Measurements from ENCODE around the gene RNF126.
"Not testable (repeated sequence)": the region's sequence is repeated elsewhere in the genome, so short reads cannot be mapped to it uniquely, and the experiment has no call there.

Gene RNF126

GRCh38 chr19:699885-700284 lies 36.9 kb upstream of the RNF126 start:
- not testable (repeated sequence) for H3K27me3 ChIP-seq (ENCODE audit: insufficient read depth, low read length); H3K27ac ChIP-seq (ENCODE audit: low read length)

GRCh38 chr19:698529-698928 lies 35.5 kb upstream of the RNF126 start:
- H3K4me3 ChIP-seq (ENCODE audit: low read length); H3K27ac ChIP-seq (ENCODE audit: low read length); H3K36me3 ChIP-seq (ENCODE audit: insufficient read depth, low read depth, low read length); H3K4me1 ChIP-seq (ENCODE audit: insufficient read depth, low read length); H3K9ac ChIP-seq (ENCODE audit: low read depth, low read length); H3K9me3 ChIP-seq (ENCODE audit: insufficient read depth, low read depth, low read length); H3K27me3 ChIP-seq (ENCODE audit: insufficient read depth, low read length): not testable (repeated sequence)

More at GRCh38 chr19:699885-700284, 36.9 kb upstream of the RNF126 start:
- H3K4me1 ChIP-seq (ENCODE audit: insufficient read depth, low read length); H3K9ac ChIP-seq (ENCODE audit: low read depth, low read length); H3K9me3 ChIP-seq (ENCODE audit: insufficient read depth, low read depth, low read length); H3K4me3 ChIP-seq (ENCODE audit: low read length); H3K36me3 ChIP-seq (ENCODE audit: insufficient read depth, low read depth, low read length): not testable (repeated sequence)

GRCh38 chr19:695352-695949 lies 32.4 kb upstream of the RNF126 start, which contains the start of gene PRSS57:
Gene PRSS57, minus strand, starts transcription at chr19:695452. Its CDS starts 22 bp downstream, at chr19:695430.
- Histone ChIP-seq H3K27ac (ENCODE audit: low read length) (no peak within 1 kb of the TSS), H3K9me3 (ENCODE audit: insufficient read depth, low read depth, low read length) (no peaks in the 10 kb centered on the region), H3K27me3 (ENCODE audit: insufficient read depth, low read length) (no peaks in the 10 kb centered on the region), H3K36me3 (ENCODE audit: insufficient read depth, low read depth, low read length) (no peaks in the 10 kb centered on the region), H3K9ac (ENCODE audit: low read depth, low read length) (no peak within 1 kb of the TSS), H3K4me1 (ENCODE audit: insufficient read depth, low read length) (no peaks in the 10 kb centered on the region), H3K4me3 (ENCODE audit: low read length) (no peak within 1 kb of the TSS)

GRCh38 chr19:694481-695351 lies 31.7 kb upstream of the RNF126 start:
- no peak overlapping the region for H3K9ac ChIP-seq (ENCODE audit: low read depth, low read length)
- H3K4me3 ChIP-seq (ENCODE audit: low read length) = no peak overlapping the region
- H3K27me3 ChIP-seq (ENCODE audit: insufficient read depth, low read length) = no peaks in the 10 kb centered on the region
- H3K4me1 ChIP-seq (ENCODE audit: insufficient read depth, low read length) = no peaks in the 10 kb centered on the region
- no peaks in the 10 kb centered on the region for H3K36me3 ChIP-seq (ENCODE audit: insufficient read depth, low read depth, low read length)
- H3K27ac ChIP-seq (ENCODE audit: low read length) = no peak overlapping the region
- no peaks in the 10 kb centered on the region for H3K9me3 ChIP-seq (ENCODE audit: insufficient read depth, low read depth, low read length)

- Histone ChIP-seq H3K9ac (ENCODE audit: low read depth, low read length) (no peak overlapping the region), H3K9me3 (ENCODE audit: insufficient read depth, low read depth, low read length) (no peaks in the 10 kb centered on the region), H3K4me3 (ENCODE audit: low read length) (no peak overlapping the region), H3K4me1 (ENCODE audit: insufficient read depth, low read length) (no peaks in the 10 kb centered on the region), H3K36me3 (ENCODE audit: insufficient read depth, low read depth, low read length) (no peaks in the 10 kb centered on the region), H3K27ac (ENCODE audit: low read length) (no peak overlapping the region), H3K27me3 (ENCODE audit: insufficient read depth, low read length) (no peaks in the 10 kb centered on the region)
These were observed 27.2 kb upstream of the RNF126 start for GRCh38 chr19:690203-690602.

- Histone ChIP-seq H3K9ac (ENCODE audit: low read depth, low read length) (no peak overlapping the region), H3K9me3 (ENCODE audit: insufficient read depth, low read depth, low read length) (no peaks in the 10 kb centered on the region), H3K4me1 (ENCODE audit: insufficient read depth, low read length) (no peaks in the 10 kb centered on the region), H3K27me3 (ENCODE audit: insufficient read depth, low read length) (no peaks in the 10 kb centered on the region), H3K36me3 (ENCODE audit: insufficient read depth, low read depth, low read length) (no peaks in the 10 kb centered on the region), H3K27ac (ENCODE audit: low read length) (no peak overlapping the region), H3K4me3 (ENCODE audit: low read length) (no peak overlapping the region)
These were observed 26.0 kb upstream of the RNF126 start for GRCh38 chr19:688992-689391.

- H3K9me3 ChIP-seq (ENCODE audit: insufficient read depth, low read depth, low read length) = no peaks in the 10 kb centered on the region
- H3K36me3 ChIP-seq (ENCODE audit: insufficient read depth, low read depth, low read length) = no peaks in the 10 kb centered on the region
- no peaks in the 10 kb centered on the region for H3K27me3 ChIP-seq (ENCODE audit: insufficient read depth, low read length)
These were observed 25.2 kb upstream of the RNF126 start for GRCh38 chr19:688214-688613.

GRCh38 chr19:687569-688166 lies 24.7 kb upstream of the RNF126 start:
- H3K36me3 ChIP-seq (ENCODE audit: insufficient read depth, low read depth, low read length) = no peaks in the 10 kb centered on the region
- H3K27me3 ChIP-seq (ENCODE audit: insufficient read depth, low read length) = no peaks in the 10 kb centered on the region

More at GRCh38 chr19:688214-688613, 25.2 kb upstream of the RNF126 start:
- Histone ChIP-seq H3K4me3 (ENCODE audit: low read length) (no peak overlapping the region), H3K4me1 (ENCODE audit: insufficient read depth, low read length) (no peaks in the 10 kb centered on the region), H3K27ac (ENCODE audit: low read length) (no peak overlapping the region), H3K9ac (ENCODE audit: low read depth, low read length) (no peak overlapping the region)

GRCh38 chr19:686589-687297 lies 23.7 kb upstream of the RNF126 start:
- Histone ChIP-seq H3K4me1 (ENCODE audit: insufficient read depth, low read length) (no peaks in the 10 kb centered on the region), H3K36me3 (ENCODE audit: insufficient read depth, low read depth, low read length) (no peaks in the 10 kb centered on the region), H3K27me3 (ENCODE audit: insufficient read depth, low read length) (no peaks in the 10 kb centered on the region), H3K4me3 (ENCODE audit: low read length) (no peak overlapping the region), H3K9ac (ENCODE audit: low read depth, low read length) (no peak overlapping the region), H3K27ac (ENCODE audit: low read length) (no peak overlapping the region), H3K9me3 (ENCODE audit: insufficient read depth, low read depth, low read length) (no peaks in the 10 kb centered on the region)

More at GRCh38 chr19:687569-688166, 24.7 kb upstream of the RNF126 start:
- Histone ChIP-seq H3K4me1 (ENCODE audit: insufficient read depth, low read length) (no peaks in the 10 kb centered on the region), H3K27ac (ENCODE audit: low read length) (no peak overlapping the region), H3K9me3 (ENCODE audit: insufficient read depth, low read depth, low read length) (no peaks in the 10 kb centered on the region), H3K9ac (ENCODE audit: low read depth, low read length) (no peak overlapping the region), H3K4me3 (ENCODE audit: low read length) (no peak overlapping the region)

- Histone ChIP-seq H3K9ac (ENCODE audit: low read depth, low read length) (no peak overlapping the region), H3K27me3 (ENCODE audit: insufficient read depth, low read length) (no peaks in the 10 kb centered on the region), H3K9me3 (ENCODE audit: insufficient read depth, low read depth, low read length) (no peaks in the 10 kb centered on the region), H3K4me1 (ENCODE audit: insufficient read depth, low read length) (no peaks in the 10 kb centered on the region), H3K36me3 (ENCODE audit: insufficient read depth, low read depth, low read length) (no peaks in the 10 kb centered on the region), H3K27ac (ENCODE audit: low read length) (no peak overlapping the region), H3K4me3 (ENCODE audit: low read length) (no peak overlapping the region)
These were observed 22.5 kb upstream of the RNF126 start for GRCh38 chr19:685454-685931.

GRCh38 chr19:682678-683320 lies 19.8 kb upstream of the RNF126 start:
- no peak overlapping the region for H3K27ac ChIP-seq (ENCODE audit: low read length)
- no peak overlapping the region for H3K4me3 ChIP-seq (ENCODE audit: low read length)
- no peaks in the 10 kb centered on the region for H3K9me3 ChIP-seq (ENCODE audit: insufficient read depth, low read depth, low read length)
- H3K27me3 ChIP-seq (ENCODE audit: insufficient read depth, low read length) = peaks cover 6% of the 10 kb centered on the region
- no peaks in the 10 kb centered on the region for H3K4me1 ChIP-seq (ENCODE audit: insufficient read depth, low read length)
- H3K36me3 ChIP-seq (ENCODE audit: insufficient read depth, low read depth, low read length) = no peaks in the 10 kb centered on the region
- no peak overlapping the region for H3K9ac ChIP-seq (ENCODE audit: low read depth, low read length)

All from iPS-20b (cell line).